Ishikawa (cell line): ENCODE measurements around the gene FAM151B.

ENCODE experiments used
- CEBPB ChIP-seq: IDR thresholded peaks from 2 replicates; pipeline ENCODE4 v1.6.1; 2012
- EP300 ChIP-seq: IDR thresholded peaks from 2 replicates; pipeline ENCODE4 v1.6.1; 2012; ENCODE audit warnings: borderline replicate concordance
- FOXM1 ChIP-seq: IDR thresholded peaks from 2 replicates; pipeline ENCODE4 v1.6.1; 2012; ENCODE audit warnings: low read depth, borderline replicate concordance
- TF ChIP-seq, protein P1 (sequence below): IDR thresholded peaks from 2 replicates; pipeline ENCODE4 v1.6.1; 2012; ENCODE audit warnings: low read depth, mild to moderate bottlenecking

DNA sequence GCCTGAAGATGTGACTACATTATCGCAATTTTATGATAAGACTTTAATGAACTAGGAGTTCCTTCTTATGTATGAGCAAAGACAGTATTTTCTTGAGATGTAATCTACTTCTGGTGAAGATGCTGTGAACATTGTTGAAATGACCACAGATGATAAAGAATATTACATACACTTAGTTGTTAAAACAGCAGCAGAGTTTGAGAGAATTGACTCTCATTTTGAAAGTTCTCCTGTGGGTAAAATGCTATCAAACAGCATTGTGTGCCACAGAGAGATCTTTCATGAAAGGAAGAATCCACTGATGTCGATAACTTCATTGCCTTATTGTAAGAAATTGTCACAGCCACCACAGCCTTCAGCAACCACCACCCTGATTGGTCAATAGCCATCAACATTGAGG lies 8.0 kb downstream of the FAM151B start:
- TF ChIP-seq FOXM1, result no peak
- TF ChIP-seq EP300, result no peak
- TF ChIP-seq CEBPB, result no peak
- TF ChIP-seq, protein P1, sequence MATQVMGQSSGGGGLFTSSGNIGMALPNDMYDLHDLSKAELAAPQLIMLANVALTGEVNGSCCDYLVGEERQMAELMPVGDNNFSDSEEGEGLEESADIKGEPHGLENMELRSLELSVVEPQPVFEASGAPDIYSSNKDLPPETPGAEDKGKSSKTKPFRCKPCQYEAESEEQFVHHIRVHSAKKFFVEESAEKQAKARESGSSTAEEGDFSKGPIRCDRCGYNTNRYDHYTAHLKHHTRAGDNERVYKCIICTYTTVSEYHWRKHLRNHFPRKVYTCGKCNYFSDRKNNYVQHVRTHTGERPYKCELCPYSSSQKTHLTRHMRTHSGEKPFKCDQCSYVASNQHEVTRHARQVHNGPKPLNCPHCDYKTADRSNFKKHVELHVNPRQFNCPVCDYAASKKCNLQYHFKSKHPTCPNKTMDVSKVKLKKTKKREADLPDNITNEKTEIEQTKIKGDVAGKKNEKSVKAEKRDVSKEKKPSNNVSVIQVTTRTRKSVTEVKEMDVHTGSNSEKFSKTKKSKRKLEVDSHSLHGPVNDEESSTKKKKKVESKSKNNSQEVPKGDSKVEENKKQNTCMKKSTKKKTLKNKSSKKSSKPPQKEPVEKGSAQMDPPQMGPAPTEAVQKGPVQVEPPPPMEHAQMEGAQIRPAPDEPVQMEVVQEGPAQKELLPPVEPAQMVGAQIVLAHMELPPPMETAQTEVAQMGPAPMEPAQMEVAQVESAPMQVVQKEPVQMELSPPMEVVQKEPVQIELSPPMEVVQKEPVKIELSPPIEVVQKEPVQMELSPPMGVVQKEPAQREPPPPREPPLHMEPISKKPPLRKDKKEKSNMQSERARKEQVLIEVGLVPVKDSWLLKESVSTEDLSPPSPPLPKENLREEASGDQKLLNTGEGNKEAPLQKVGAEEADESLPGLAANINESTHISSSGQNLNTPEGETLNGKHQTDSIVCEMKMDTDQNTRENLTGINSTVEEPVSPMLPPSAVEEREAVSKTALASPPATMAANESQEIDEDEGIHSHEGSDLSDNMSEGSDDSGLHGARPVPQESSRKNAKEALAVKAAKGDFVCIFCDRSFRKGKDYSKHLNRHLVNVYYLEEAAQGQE, result no peak
